ENCODE data around the gene ZNF385B. TPM values are rescaled to one million over a fixed set of nuclear protein-coding genes. Genes with fewer than 3 reads are reported as not detected.

ZNF385B gene
- polyA plus RNA-seq, 1 of the 3 experiments (the other 2 are of a cell fraction), result 0.16 TPM

DNA sequence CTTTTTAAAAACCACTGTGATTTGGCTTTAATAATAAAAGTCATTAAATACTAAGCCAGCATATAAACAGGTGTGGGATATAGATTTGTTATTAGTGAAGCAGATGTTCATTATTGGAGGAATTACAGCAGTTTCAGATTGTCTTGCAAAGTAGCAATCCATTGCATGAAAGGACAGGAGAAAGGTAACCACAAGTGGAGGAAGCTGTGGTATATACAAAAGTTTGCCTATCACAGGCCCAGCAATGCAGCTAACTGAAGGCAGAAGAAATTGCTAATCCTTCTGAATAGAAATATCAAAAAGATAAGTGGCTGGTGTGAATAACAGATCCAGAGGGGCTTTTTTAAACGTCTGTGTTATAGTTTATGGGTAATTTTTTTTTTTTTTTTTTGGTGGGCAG lies 199.4 kb downstream of the ZNF385B start (continued):
- TF ChIP-seq NFIC (IDR thresholded peaks at IDR 0.05; ENCODE audit: borderline replicate concordance), result no peak
- no peak for TF ChIP-seq EP300 (IDR thresholded peaks at IDR 0.05; ENCODE audit: borderline replicate concordance in 1 of 2, low read depth in 1 of 2, low read length in 1 of 2)
- no peak for TF ChIP-seq POLR2AphosphoS5 (IDR thresholded peaks at IDR 0.05; ENCODE audit: low read depth, low read length)
- no peak for TF ChIP-seq FOSL2 (IDR thresholded peaks at IDR 0.05; ENCODE audit: borderline replicate concordance, low read depth)

DNA sequence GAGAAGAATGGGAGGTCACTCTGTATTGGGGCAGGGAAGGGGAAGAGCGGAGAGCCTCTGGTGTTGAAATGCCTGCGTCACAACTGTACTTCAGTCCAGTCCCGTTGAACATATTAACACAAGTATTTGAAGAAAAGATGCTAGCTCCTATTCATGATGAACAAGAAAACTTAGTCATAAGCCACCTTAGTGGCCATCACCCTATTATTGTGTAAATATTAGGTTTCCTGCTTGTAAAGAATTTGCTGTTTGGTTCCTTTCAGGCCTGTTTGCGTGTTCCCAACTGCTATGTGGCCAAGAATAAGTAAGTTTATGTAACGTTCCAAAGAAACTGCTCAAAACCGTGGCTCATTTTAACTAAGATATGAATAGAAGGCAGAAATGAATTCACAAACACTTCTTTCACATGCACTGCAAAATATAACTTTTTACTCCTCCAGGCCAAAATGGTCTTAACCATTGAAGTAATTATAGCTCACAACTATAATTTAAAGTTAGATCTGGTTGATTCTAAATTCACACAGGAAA lies 204.3 kb downstream of the ZNF385B start:
- no peak overlapping the region for H3K9ac ChIP-seq
- CTCF ChIA-PET, result no interaction called here
- no peak overlapping the region for H3K4me2 ChIP-seq
- H3K4me3 ChIP-seq (ENCODE audit: low read depth in 2 of 2, low read length in 1 of 2), result no peak overlapping the region
- TF ChIP-seq YY1 (IDR thresholded peaks at IDR 0.05; ENCODE audit: low read depth) (no peak), RXRA (IDR thresholded peaks at IDR 0.05; ENCODE audit: borderline replicate concordance, low read depth) (no peak), TAF1 (IDR thresholded peaks at IDR 0.05; ENCODE audit: borderline replicate concordance, low read depth, low read length) (no peak), CTCF (IDR thresholded peaks at IDR 0.05) (no peak), CHD2 (IDR thresholded peaks at IDR 0.05; ENCODE audit: low read length, partially characterized antibody) (no peak), SMC3 (IDR thresholded peaks at IDR 0.05; ENCODE audit: low read depth, low read length) (no peak), FOXJ3 (CRISPR knock-in tag; IDR thresholded peaks at IDR 0.05) (no peak), FOXM1 (IDR thresholded peaks at IDR 0.05; ENCODE audit: low read depth) (no peak), NRF1 (IDR thresholded peaks at IDR 0.05; ENCODE audit: low read depth, low read length) (no peak), ELF1 (IDR thresholded peaks at IDR 0.05) (no peak), EP300 (IDR thresholded peaks at IDR 0.05; ENCODE audit: borderline replicate concordance in 1 of 2, low read depth in 1 of 2, low read length in 1 of 2) (no peak), REST (IDR thresholded peaks at IDR 0.05; ENCODE audit: low read depth, low read length) (no peak), RFX5 (IDR thresholded peaks at IDR 0.05; ENCODE audit: low read length) (no peak), GATA2 (CRISPR knock-in tag; IDR thresholded peaks at IDR 0.05) (no peak), EZH2phosphoT487 (IDR thresholded peaks at IDR 0.05; ENCODE audit: borderline replicate concordance, low read depth) (no peak), JUND (IDR thresholded peaks at IDR 0.05) (no peak), MXI1 (IDR thresholded peaks at IDR 0.05; ENCODE audit: low read depth, low read length) (no peak), POLR2AphosphoS5 (IDR thresholded peaks at IDR 0.05; ENCODE audit: low read depth, low read length) (no peak)
- TF ChIP-seq, protein P1, sequence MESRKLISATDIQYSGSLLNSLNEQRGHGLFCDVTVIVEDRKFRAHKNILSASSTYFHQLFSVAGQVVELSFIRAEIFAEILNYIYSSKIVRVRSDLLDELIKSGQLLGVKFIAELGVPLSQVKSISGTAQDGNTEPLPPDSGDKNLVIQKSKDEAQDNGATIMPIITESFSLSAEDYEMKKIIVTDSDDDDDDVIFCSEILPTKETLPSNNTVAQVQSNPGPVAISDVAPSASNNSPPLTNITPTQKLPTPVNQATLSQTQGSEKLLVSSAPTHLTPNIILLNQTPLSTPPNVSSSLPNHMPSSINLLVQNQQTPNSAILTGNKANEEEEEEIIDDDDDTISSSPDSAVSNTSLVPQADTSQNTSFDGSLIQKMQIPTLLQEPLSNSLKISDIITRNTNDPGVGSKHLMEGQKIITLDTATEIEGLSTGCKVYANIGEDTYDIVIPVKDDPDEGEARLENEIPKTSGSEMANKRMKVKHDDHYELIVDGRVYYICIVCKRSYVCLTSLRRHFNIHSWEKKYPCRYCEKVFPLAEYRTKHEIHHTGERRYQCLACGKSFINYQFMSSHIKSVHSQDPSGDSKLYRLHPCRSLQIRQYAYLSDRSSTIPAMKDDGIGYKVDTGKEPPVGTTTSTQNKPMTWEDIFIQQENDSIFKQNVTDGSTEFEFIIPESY (IDR thresholded peaks at IDR 0.05; ENCODE audit: borderline replicate concordance, low read depth), result no peak
- TF ChIP-seq, protein P2, sequence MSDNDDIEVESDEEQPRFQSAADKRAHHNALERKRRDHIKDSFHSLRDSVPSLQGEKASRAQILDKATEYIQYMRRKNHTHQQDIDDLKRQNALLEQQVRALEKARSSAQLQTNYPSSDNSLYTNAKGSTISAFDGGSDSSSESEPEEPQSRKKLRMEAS (IDR thresholded peaks at IDR 0.05; ENCODE audit: low read depth), result no peak
- no peaks in the 10 kb centered on the region for H4K20me1 ChIP-seq (ENCODE audit: insufficient read depth)
- H3K79me2 ChIP-seq (ENCODE audit: insufficient read depth), result no peaks in the 10 kb centered on the region
- no peak overlapping the region; the same call in 1 of the 2 replicates for H2AFZ ChIP-seq (ENCODE audit: low read depth)
- H3K36me3 ChIP-seq (replicated peaks in 1 of 2; ENCODE audit: control insufficient read depth in 1 of 2, insufficient read depth in 2 of 2, low read length in 1 of 2), result no peaks in the 10 kb centered on the region
- H3K27me3 ChIP-seq (ENCODE audit: insufficient read depth), result no peaks in the 10 kb centered on the region
- DNase-seq, result no peak
- 83% methylated on average over 6 of the region's 6 CpGs for WGBS (ENCODE audit: low lambda C conversion rate)
- peaks cover 0 to 7% of the 10 kb centered on the region in 2 experiments; a peak in 1 of 4 replicates for H3K4me1 ChIP-seq (ENCODE audit: control insufficient read depth in 1 of 2, insufficient read depth in 2 of 2, low read depth in 1 of 2, low read length in 1 of 2)
- H3K9me2 ChIP-seq, result no peaks in the 10 kb centered on the region
- POLR2A ChIA-PET, result no interaction called here
- no peaks in the 10 kb centered on the region for H3K9me3 ChIP-seq
- no peaks in the 10 kb centered on the region for H3F3A ChIP-seq (replicated peaks; ENCODE audit: insufficient read depth)
- H3K27ac ChIP-seq (ENCODE audit: low read depth in 2 of 2, low read length in 1 of 2), result no peak overlapping the region
